Measurements from ENCODE around the gene VWA8.

GRCh38 chr13:41622432-41623429, 338.2 kb downstream of the VWA8 start:
- TF ChIP-seq POLR2A (IDR thresholded peaks at IDR 0.05) (no peak), CTCF (IDR thresholded peaks at IDR 0.05) (no peak)
